ENCODE results near the gene CYB5R3. TPM values are rescaled to one million over a fixed set of nuclear protein-coding genes. Genes with fewer than 3 reads are reported as not detected.

CYB5R3 gene
- polyA plus RNA-seq, 1 of the 3 experiments (the other 2 are of a cell fraction), result 106 TPM

- H3K79me2 ChIP-seq (ENCODE audit: insufficient read depth), result 0 out of 2 replicates have a peak, but pooled peaks cover 12% of the 10 kb centered on the region
- no peaks in the 10 kb centered on the region for H4K20me1 ChIP-seq (ENCODE audit: insufficient read depth)
- no peaks in the 10 kb centered on the region for H3K9me2 ChIP-seq
- H3K4me2 ChIP-seq, result no peak overlapping the region
- H3K9me3 ChIP-seq, result no peaks in the 10 kb centered on the region
- POLR2A ChIA-PET, result no interaction called here
- H2AFZ ChIP-seq (ENCODE audit: low read depth), result no peak overlapping the region
- H3K27me3 ChIP-seq (ENCODE audit: insufficient read depth), result no peaks in the 10 kb centered on the region
- TF ChIP-seq FOXM1 (IDR thresholded peaks at IDR 0.05; ENCODE audit: low read depth) (no peak), CTCF (IDR thresholded peaks at IDR 0.05) (no peak), USF1 (IDR thresholded peaks at IDR 0.05; ENCODE audit: borderline replicate concordance, low read depth) (no peak), GATA2 (CRISPR knock-in tag; IDR thresholded peaks at IDR 0.05) (no peak), USF2 (IDR thresholded peaks at IDR 0.05; ENCODE audit: borderline replicate concordance, low read depth, low read length) (no peak), FOXJ3 (CRISPR knock-in tag; IDR thresholded peaks at IDR 0.05) (no peak)
- H3K4me3 ChIP-seq (ENCODE audit: low read depth in 2 of 2, low read length in 1 of 2), result no peak overlapping the region
- no peak overlapping the region; a peak in 1 of 4 replicates for H3K27ac ChIP-seq (ENCODE audit: low read depth in 2 of 2, low read length in 1 of 2)
- no peak overlapping the region for H3K9ac ChIP-seq
- H3F3A ChIP-seq (replicated peaks; ENCODE audit: insufficient read depth), result no peaks in the 10 kb centered on the region
- peaks cover 0 to 14% of the 10 kb centered on the region in 2 experiments; a peak in 1 of 4 replicates for H3K4me1 ChIP-seq (ENCODE audit: control insufficient read depth in 1 of 2, insufficient read depth in 2 of 2, low read depth in 1 of 2, low read length in 1 of 2)
- CTCF ChIA-PET, result interaction anchor here (0.8 kb wide), 1 partner anchor 14 kb away, joined by 4 read pairs; no protein-coding TSS in a partner anchor
- no peak for DNase-seq
- H3K36me3 ChIP-seq (replicated peaks in 1 of 2; ENCODE audit: control insufficient read depth in 1 of 2, insufficient read depth in 2 of 2, low read length in 1 of 2), result peaks cover 21 to 34% of the 10 kb centered on the region in 2 experiments
- WGBS (ENCODE audit: low lambda C conversion rate), result 93% methylated on average over 9 of the region's 11 CpGs
These were observed 52.2 kb downstream of the CYB5R3 start for GRCh38 chr22:42596863-42597530.

GRCh38 chr22:42596336-42596735, 52.9 kb downstream of the CYB5R3 start:
- no peak overlapping the region for H2AFZ ChIP-seq (ENCODE audit: low read depth)
- POLR2A ChIA-PET, result interaction anchor here (1.4 kb wide), 1 partner anchor 28 kb away, joined by 5 read pairs; no protein-coding TSS in a partner anchor
- H3K27ac ChIP-seq (ENCODE audit: low read depth in 2 of 2, low read length in 1 of 2), result no peak overlapping the region
- H3K36me3 ChIP-seq (replicated peaks in 1 of 2; ENCODE audit: control insufficient read depth in 1 of 2, insufficient read depth in 2 of 2, low read length in 1 of 2), result peaks cover 21 to 36% of the 10 kb centered on the region in 2 experiments
- DNase-seq, result no peak
- H3F3A ChIP-seq (replicated peaks; ENCODE audit: insufficient read depth), result no peaks in the 10 kb centered on the region
- TF ChIP-seq NFIC (IDR thresholded peaks at IDR 0.05; ENCODE audit: borderline replicate concordance) (no peak), MAX (IDR thresholded peaks at IDR 0.05; ENCODE audit: low read depth) (no peak), TCF12 (IDR thresholded peaks at IDR 0.05) (no peak), POLR2AphosphoS5 (IDR thresholded peaks at IDR 0.05; ENCODE audit: low read depth, low read length) (no peak), ZBTB33 (IDR thresholded peaks at IDR 0.05; ENCODE audit: borderline replicate concordance, low read depth) (no peak)
- H3K4me2 ChIP-seq, result no peak overlapping the region
- H4K20me1 ChIP-seq (ENCODE audit: insufficient read depth), result no peaks in the 10 kb centered on the region
- WGBS (ENCODE audit: low lambda C conversion rate), result 24% methylated on average over 2 of the region's 5 CpGs
- H3K9me2 ChIP-seq, result no peaks in the 10 kb centered on the region
- 0 out of 2 replicates have a peak, but pooled peaks cover 12% of the 10 kb centered on the region for H3K79me2 ChIP-seq (ENCODE audit: insufficient read depth)
- H3K9me3 ChIP-seq, result no peaks in the 10 kb centered on the region
- H3K4me3 ChIP-seq (ENCODE audit: low read depth in 2 of 2, low read length in 1 of 2), result no peak overlapping the region
- CTCF ChIA-PET, result no interaction called here
- no peaks in the 10 kb centered on the region for H3K27me3 ChIP-seq (ENCODE audit: insufficient read depth)
- peaks cover 0 to 14% of the 10 kb centered on the region in 2 experiments; a peak in 1 of 4 replicates for H3K4me1 ChIP-seq (ENCODE audit: control insufficient read depth in 1 of 2, insufficient read depth in 2 of 2, low read depth in 1 of 2, low read length in 1 of 2)
- H3K9ac ChIP-seq, result no peak overlapping the region

Measured in SK-N-SH (cell line).